ENCODE measurements around the gene COMT. TPM values are rescaled to one million over a fixed set of nuclear protein-coding genes. Genes with fewer than 3 reads are reported as not detected.

Gene COMT
- total and polyA plus RNA-seq, 9 of the 15 experiments (the other 6 are each of a cell fraction or from before 2014, with no cell fraction given), result 12.5 to 351 (median 155) TPM

DNA sequence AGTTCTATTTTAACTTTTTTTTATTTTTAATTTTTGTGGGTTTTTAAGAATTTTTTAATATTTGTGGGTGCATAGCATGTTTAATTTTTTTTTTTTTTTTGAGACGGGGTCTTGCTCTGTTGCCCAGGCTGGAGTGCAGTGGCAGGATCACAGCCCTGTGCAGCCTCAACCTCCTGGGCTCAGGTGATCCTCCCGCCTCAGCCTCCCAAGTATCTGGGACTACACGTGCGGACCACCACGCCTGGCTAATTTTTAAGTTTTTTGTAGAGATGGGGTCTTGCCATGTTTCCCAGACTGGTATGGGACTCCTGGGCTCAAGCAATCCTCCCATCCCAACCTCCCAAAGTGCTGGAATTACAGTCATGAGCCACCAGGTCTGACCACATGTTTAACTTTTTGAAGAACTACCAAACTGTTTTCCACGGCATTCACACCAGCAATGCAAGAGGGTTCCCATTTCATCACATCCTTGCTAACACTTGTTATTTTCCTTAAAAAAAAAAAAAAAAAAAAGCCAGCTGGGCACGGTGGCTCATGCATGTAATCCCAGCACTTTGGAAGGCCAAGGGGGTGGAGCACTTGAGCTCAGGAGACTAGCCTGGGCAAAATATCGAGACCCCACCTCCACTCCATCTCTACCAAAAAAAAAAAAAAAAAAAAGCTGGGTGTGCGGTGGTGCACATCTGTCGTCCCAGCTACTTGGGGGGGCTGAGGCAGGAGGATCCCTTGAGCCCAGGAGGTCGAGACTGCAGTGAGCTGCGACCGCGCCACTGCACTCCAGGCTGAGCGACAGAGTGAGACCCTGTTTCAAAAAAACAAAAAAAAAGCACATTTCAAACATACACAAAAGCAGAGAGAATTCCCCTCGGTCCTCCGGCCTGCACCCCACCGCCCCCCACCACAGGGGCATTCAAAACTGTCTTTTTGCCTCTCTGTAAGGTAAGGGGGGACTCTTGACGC is 16.8 kb downstream of the COMT start (continued):
- no peak for TF ChIP-seq ZBTB12 (CRISPR knock-in tag; IDR thresholded peaks at IDR 0.05)
- TF ChIP-seq, protein P1, sequence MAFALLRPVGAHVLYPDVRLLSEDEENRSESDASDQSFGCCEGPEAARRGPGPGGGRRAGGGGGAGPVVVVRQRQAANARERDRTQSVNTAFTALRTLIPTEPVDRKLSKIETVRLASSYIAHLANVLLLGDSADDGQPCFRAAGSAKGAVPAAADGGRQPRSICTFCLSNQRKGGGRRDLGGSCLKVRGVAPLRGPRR (CRISPR knock-in tag; IDR thresholded peaks at IDR 0.05), result no peak
- no peak for TF ChIP-seq THRA (IDR thresholded peaks at IDR 0.05)
- TF ChIP-seq KDM2B (CRISPR knock-in tag; IDR thresholded peaks at IDR 0.05), result 0 out of 2 replicates have a peak, but pooled peaks have one; percentile 60
- no peak for TF ChIP-seq HIVEP1 (CRISPR knock-in tag; IDR thresholded peaks at IDR 0.05)
- no peak for TF ChIP-seq CXXC5 (CRISPR knock-in tag; IDR thresholded peaks at IDR 0.05)
- TF ChIP-seq ZNF347 (CRISPR knock-in tag; IDR thresholded peaks at IDR 0.05; ENCODE audit: low read depth), result no peak
- TF ChIP-seq SIN3B (IDR thresholded peaks at IDR 0.05; ENCODE audit: low read depth), result no peak
- TF ChIP-seq ZNF133 (CRISPR knock-in tag; IDR thresholded peaks at IDR 0.05), result no peak
- TF ChIP-seq SMARCA4 (IDR thresholded peaks at IDR 0.05), result no peak
- no peak; the same call in 1 of the 2 replicates for TF ChIP-seq TAF15 (IDR thresholded peaks at IDR 0.05; ENCODE audit: low read depth, low read length)
- no peak for TF ChIP-seq ZNF561 (CRISPR knock-in tag; conservative IDR thresholded peaks at IDR 0.05)
- 0 out of 2 replicates have a peak, but pooled peaks have one; percentile 5 for TF ChIP-seq ZNF316 (IDR thresholded peaks at IDR 0.05)
- no peak for TF ChIP-seq ZNF253 (CRISPR knock-in tag; conservative IDR thresholded peaks at IDR 0.05)
- TF ChIP-seq, protein P2, sequence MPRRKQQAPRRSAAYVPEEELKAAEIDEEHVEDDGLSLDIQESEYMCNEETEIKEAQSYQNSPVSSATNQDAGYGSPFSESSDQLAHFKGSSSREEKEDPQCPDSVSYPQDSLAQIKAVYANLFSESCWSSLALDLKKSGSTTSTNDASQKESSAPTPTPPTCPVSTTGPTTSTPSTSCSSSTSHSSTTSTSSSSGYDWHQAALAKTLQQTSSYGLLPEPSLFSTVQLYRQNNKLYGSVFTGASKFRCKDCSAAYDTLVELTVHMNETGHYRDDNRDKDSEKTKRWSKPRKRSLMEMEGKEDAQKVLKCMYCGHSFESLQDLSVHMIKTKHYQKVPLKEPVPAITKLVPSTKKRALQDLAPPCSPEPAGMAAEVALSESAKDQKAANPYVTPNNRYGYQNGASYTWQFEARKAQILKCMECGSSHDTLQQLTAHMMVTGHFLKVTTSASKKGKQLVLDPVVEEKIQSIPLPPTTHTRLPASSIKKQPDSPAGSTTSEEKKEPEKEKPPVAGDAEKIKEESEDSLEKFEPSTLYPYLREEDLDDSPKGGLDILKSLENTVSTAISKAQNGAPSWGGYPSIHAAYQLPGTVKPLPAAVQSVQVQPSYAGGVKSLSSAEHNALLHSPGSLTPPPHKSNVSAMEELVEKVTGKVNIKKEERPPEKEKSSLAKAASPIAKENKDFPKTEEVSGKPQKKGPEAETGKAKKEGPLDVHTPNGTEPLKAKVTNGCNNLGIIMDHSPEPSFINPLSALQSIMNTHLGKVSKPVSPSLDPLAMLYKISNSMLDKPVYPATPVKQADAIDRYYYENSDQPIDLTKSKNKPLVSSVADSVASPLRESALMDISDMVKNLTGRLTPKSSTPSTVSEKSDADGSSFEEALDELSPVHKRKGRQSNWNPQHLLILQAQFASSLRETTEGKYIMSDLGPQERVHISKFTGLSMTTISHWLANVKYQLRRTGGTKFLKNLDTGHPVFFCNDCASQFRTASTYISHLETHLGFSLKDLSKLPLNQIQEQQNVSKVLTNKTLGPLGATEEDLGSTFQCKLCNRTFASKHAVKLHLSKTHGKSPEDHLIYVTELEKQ (CRISPR knock-in tag; IDR thresholded peaks at IDR 0.05), result no peak
- TF ChIP-seq STAT5B (CRISPR knock-in tag; IDR thresholded peaks at IDR 0.05), result no peak
- no peak for TF ChIP-seq DEAF1 (CRISPR knock-in tag; IDR thresholded peaks at IDR 0.05)
- TF ChIP-seq ZNF668 (CRISPR knock-in tag; IDR thresholded peaks at IDR 0.05), result 0 out of 2 replicates have a peak, but pooled peaks have one; percentile 15
- no peak for TF ChIP-seq KHSRP (IDR thresholded peaks at IDR 0.05)
- TF ChIP-seq SNRNP70 (optimal IDR thresholded peaks at IDR 0.05; ENCODE audit: low read depth, low read length), result peak; percentile 50
